PC-3 (cell line): ENCODE results near the gene MAP3K20. TPM values are rescaled to one million over a fixed set of nuclear protein-coding genes. Genes with fewer than 3 reads are reported as not detected.

Experiments used
- ATAC-seq: fragments of 200-7000 bp; cut with Tn5 transposase; 2 replicates; pipeline ENCODE4 v1.9.1; 2020; ENCODE audit warnings: mild to moderate bottlenecking, moderate library complexity
- BruUV-seq: library from RNA; stranded (reverse); fragments of 400-500 nt; replicated peaks from 2 replicates; lab custom pipeline; 2021; lab: Mats Ljungman, UMichigan
- CTCF ChIA-PET: fragments of 300-600 bp; sonication (Branson Sonifier 250); formaldehyde crosslinking; loops from one replicate; lab custom pipeline; 2022; ENCODE audit warnings: antibody characterized with exemption; lab: Charles Lee
- POLR2A ChIA-PET: fragments of 300-600 bp; sonication (Branson Sonifier 250); formaldehyde crosslinking; loops from one replicate; lab custom pipeline; 2022; ENCODE audit warnings: antibody characterized with exemption; ENCODE audit not compliant: unreplicated experiment; lab: Charles Lee
- DNase-seq: peaks from one replicate; pipeline ENCODE4 v3.0.0-alpha.2; 2015
- H2AFZ ChIP-seq: fragments of 300-600 bp; sonication (generic); 2 replicates; pipeline ENCODE4 v1.6.0; 2016; ENCODE audit warnings: antibody characterized with exemption, low read length
- H3F3A ChIP-seq: fragments of 300-600 bp; sonication (generic); one replicate; pipeline ENCODE4 v1.6.0; 2017; ENCODE audit warnings: antibody characterized with exemption, low read length, control low read depth, mild to moderate bottlenecking; ENCODE audit not compliant: unreplicated experiment
- H3K27ac ChIP-seq: fragments of 300-600 bp; sonication (generic); 2 replicates; pipeline ENCODE4 v1.5.1; 2016; ENCODE audit warnings: mild to moderate bottlenecking, low read length
- H3K27me3 ChIP-seq: fragments of 300-600 bp; sonication (generic); 2 replicates; pipeline ENCODE4 v1.6.1; 2016; ENCODE audit warnings: low read length, mixed read lengths
- H3K36me3 ChIP-seq: fragments of 300-600 bp; sonication (generic); 2 replicates; pipeline ENCODE4 v1.6.1; 2016; ENCODE audit warnings: low read depth, mixed run types, low read length, mixed read lengths
- H3K4me1 ChIP-seq: fragments of 300-600 bp; sonication (generic); 2 replicates; pipeline ENCODE4 v1.5.1; 2016; ENCODE audit warnings: low read length; ENCODE audit not compliant: insufficient read depth
- H3K4me2 ChIP-seq: fragments of 300-600 bp; sonication (generic); 2 replicates; pipeline ENCODE4 v1.6.0; 2016; ENCODE audit warnings: low read length
- H3K4me3 ChIP-seq: fragments of 300-600 bp; sonication (generic); 2 replicates; pipeline ENCODE4 v1.5.1; 2016; ENCODE audit warnings: mild to moderate bottlenecking, low read length, mixed read lengths
- H3K79me2 ChIP-seq: fragments of 300-600 bp; sonication (generic); 2 replicates; pipeline ENCODE4 v1.6.1; 2017; ENCODE audit warnings: low read length, mixed read lengths
- H3K9ac ChIP-seq: fragments of 300-600 bp; sonication (generic); 2 replicates; pipeline ENCODE4 v1.6.0; 2016; ENCODE audit warnings: mild to moderate bottlenecking, low read length
- H3K9me2 ChIP-seq: fragments of 300-600 bp; sonication (generic); replicated peaks from 2 replicates; pipeline ENCODE4 v1.6.1; 2016; ENCODE audit warnings: mixed run types, low read length, mixed read lengths
- H3K9me3 ChIP-seq: fragments of 300-600 bp; sonication (generic); 2 replicates; pipeline ENCODE4 v1.6.1; 2016; ENCODE audit warnings: low read length, mixed read lengths
- H4K20me1 ChIP-seq: fragments of 300-600 bp; sonication (generic); 2 replicates; pipeline ENCODE4 v1.6.1; 2016; ENCODE audit warnings: low read length, mixed read lengths
- CTCF ChIP-seq: fragments of 300-600 bp; sonication (generic); conservative IDR thresholded peaks from 2 replicates; pipeline ENCODE4 v1.5.1; 2017; ENCODE audit warnings: antibody characterized with exemption, low read depth, mild to moderate bottlenecking, low read length
- EZH2 ChIP-seq: fragments of 300-600 bp; sonication (generic); IDR thresholded peaks from one replicate; pipeline ENCODE4 v1.6.1; 2017; ENCODE audit warnings: antibody characterized with exemption, mild to moderate bottlenecking, low read length; ENCODE audit not compliant: unreplicated experiment
- EZH2phosphoT487 ChIP-seq: fragments of 300-600 bp; sonication (generic); IDR thresholded peaks from 2 replicates; pipeline ENCODE4 v1.6.1; 2018; ENCODE audit warnings: mild to moderate bottlenecking, antibody characterized with exemption, low read length, borderline replicate concordance
- intact Hi-C: fragments of 100-400 bp; cut with micrococcal nuclease; formaldehyde crosslinking; loops from 2 replicates; pipeline ENCODE4 v1.9.0; 2023
- total RNA-seq: library from RNA; depleted of rRNA; stranded (reverse); fragments of >200 nt; gene quantifications from 2 replicates; pipeline ENCODE4 v1.2.3, GENCODE V29; 2014

The MAP3K20 gene
- total RNA-seq, 1 experiment from 2014 or later: 29.8 TPM

GRCh38 chr2:173040729-173041128, 34.9 kb upstream of the MAP3K20 start:
- peaks cover 14% of the 10 kb centered on the region for H3K4me1 ChIP-seq
- no peaks in the 10 kb centered on the region for H3F3A ChIP-seq
- H3K27ac ChIP-seq: no peak overlapping the region
- no peaks in the 10 kb centered on the region for H3K79me2 ChIP-seq
- TF ChIP-seq CTCF: no peak
- no peak for TF ChIP-seq EZH2
- TF ChIP-seq EZH2phosphoT487: no peak
- ATAC-seq (no peak), DNase-seq (no peak)
- no peak overlapping the region for H3K4me2 ChIP-seq
- intact Hi-C loops: no loop called here
- no peak overlapping the region for H2AFZ ChIP-seq
- H3K4me3 ChIP-seq: no peak overlapping the region
- BruUV-seq: no TSS peak
- CTCF ChIA-PET: no interaction called here
- H3K9me2 ChIP-seq: no peaks in the 10 kb centered on the region
- no peaks in the 10 kb centered on the region for H3K27me3 ChIP-seq
- H3K9me3 ChIP-seq: no peaks in the 10 kb centered on the region
- POLR2A ChIA-PET: no interaction called here
- no peaks in the 10 kb centered on the region for H3K36me3 ChIP-seq
- H4K20me1 ChIP-seq: no peaks in the 10 kb centered on the region
- no peak overlapping the region for H3K9ac ChIP-seq

- CTCF ChIA-PET: interaction anchor here (0.5 kb wide), 1 partner anchor 230 kb away, joined by 4 read pairs; no protein-coding TSS in a partner anchor
- intact Hi-C loops: no loop called here
- POLR2A ChIA-PET: no interaction called here
These were observed 32.2 kb upstream of the MAP3K20 start for GRCh38 chr2:173043476-173043875.

More at GRCh38 chr2:173043476-173043875, 32.2 kb upstream of the MAP3K20 start:
- Histone ChIP-seq H3K4me1 (peaks cover 25% of the 10 kb centered on the region), H2AFZ (no peak overlapping the region), H3K9me3 (no peaks in the 10 kb centered on the region), H3F3A (no peaks in the 10 kb centered on the region), H3K4me2 (no peak overlapping the region), H4K20me1 (no peaks in the 10 kb centered on the region), H3K9ac (no peak overlapping the region), H3K27ac (no peak overlapping the region), H3K36me3 (no peaks in the 10 kb centered on the region), H3K27me3 (no peaks in the 10 kb centered on the region), H3K4me3 (no peak overlapping the region), H3K9me2 (no peaks in the 10 kb centered on the region), H3K79me2 (no peaks in the 10 kb centered on the region)
- no TSS peak for BruUV-seq
- no peak for ATAC-seq
- TF ChIP-seq EZH2: no peak
- no peak for TF ChIP-seq CTCF
- no peak for TF ChIP-seq EZH2phosphoT487
- no peak for DNase-seq
